Endothelial cell of umbilical vein (primary cell): ENCODE results near the gene OR10Z1. TPM values are rescaled to one million over a fixed set of nuclear protein-coding genes. Genes with fewer than 3 reads are reported as not detected.

ENCODE experiments used
- BruUV-seq: library from RNA; stranded (reverse); fragments of 400-500 nt; replicated peaks from 2 replicates; lab custom pipeline; 2021; lab: Mats Ljungman, UMichigan
- CTCF ChIA-PET: fragments of 300-600, 350-600 bp; sonication (Branson Sonifier 250); formaldehyde crosslinking; loops from one replicate; lab custom pipeline; 2021; ENCODE audit warnings: antibody characterized with exemption, inconsistent platforms; lab: Charles Lee
- POLR2A ChIA-PET: fragments of 300-600, 350-600 bp; sonication (Branson Sonifier 250); formaldehyde crosslinking; loops from one replicate; lab custom pipeline; 2021; ENCODE audit warnings: antibody characterized with exemption, inconsistent platforms; lab: Charles Lee
- DNase-seq: peaks from one replicate; pipeline ENCODE4 v3.0.0-alpha.2; 2011; ENCODE audit warnings: low read depth, low spot score
- FAIRE-seq: peaks from 2 replicates; lab custom pipeline; 2011; peaks lifted over from hg19 to GRCh38; lab: Jason Lieb, UNC
- H2AFZ ChIP-seq: 2 replicates; pipeline ENCODE4 v1.6.0; 2012; ENCODE audit warnings: low read depth, low read length, control low read depth, inconsistent platforms
- H3K27ac ChIP-seq: 2 replicates; pipeline ENCODE4 v1.5.1; 2011; ENCODE audit warnings: low read depth, mild to moderate bottlenecking, control low read depth, low read length, moderate library complexity; ENCODE audit not compliant: insufficient read depth
- H3K27me3 ChIP-seq, 2 experiments: 2 replicates each; pipeline versions ENCODE4 v1.6.0 to v1.6.1; 2011; ENCODE audit warnings: low read length in 2 of 2, mixed read lengths in 1 of 2; ENCODE audit not compliant: control insufficient read depth in 2 of 2, insufficient read depth in 2 of 2
- H3K36me3 ChIP-seq, 2 experiments: 2 replicates in 1 of 2; 3 replicates in 1 of 2; pipeline ENCODE4 v1.5.1; 2011; ENCODE audit warnings: low read length in 2 of 2, mild to moderate bottlenecking in 1 of 2, moderate library complexity in 1 of 2; ENCODE audit not compliant: control insufficient read depth in 2 of 2, insufficient read depth in 2 of 2; ENCODE audit errors: extremely low read depth in 1 of 2
- H3K4me1 ChIP-seq: 3 replicates; pipeline ENCODE4 v1.5.1; 2011; ENCODE audit warnings: mild to moderate bottlenecking, low read length; ENCODE audit not compliant: control insufficient read depth, insufficient read depth; ENCODE audit errors: extremely low read depth
- H3K4me2 ChIP-seq: 2 replicates; pipeline ENCODE4 v1.6.1; 2011; ENCODE audit warnings: low read length, control low read depth, mixed read lengths; ENCODE audit not compliant: insufficient read depth
- H3K4me3 ChIP-seq, 3 experiments: fragments of 200-600 bp in 1 of 3; sonication (generic), shearing (Covaris generic) in 1 of 3; replicated peaks in 1 of 3; 2 replicates each; pipeline ENCODE4 v1.5.1; 2011 to 2016; ENCODE audit warnings: control low read depth in 3 of 3, low read length in 3 of 3, mild to moderate bottlenecking in 2 of 3, inconsistent platforms in 1 of 3, low read depth in 1 of 3, moderate library complexity in 1 of 3; ENCODE audit not compliant: insufficient read depth in 1 of 3
- H3K79me2 ChIP-seq: 2 replicates; pipeline ENCODE4 v1.6.0; 2012; ENCODE audit warnings: low read length, inconsistent platforms; ENCODE audit not compliant: control insufficient read depth, insufficient read depth
- H3K9ac ChIP-seq: replicated peaks from 2 replicates; pipeline ENCODE3; 2011; ENCODE audit warnings: low read length, control low read depth; ENCODE audit not compliant: insufficient read depth; ENCODE audit errors: extremely low read depth
- H3K9me1 ChIP-seq: replicated peaks from 3 replicates; pipeline ENCODE4 v1.6.0; 2011; ENCODE audit warnings: mild to moderate bottlenecking, low read length; ENCODE audit not compliant: control insufficient read depth, insufficient read depth; ENCODE audit errors: extremely low read depth
- H3K9me3 ChIP-seq: replicated peaks from 2 replicates; pipeline ENCODE4 v1.5.1; 2012; ENCODE audit warnings: low read length, inconsistent platforms; ENCODE audit not compliant: control insufficient read depth, insufficient read depth
- H4K20me1 ChIP-seq: replicated peaks from 2 replicates; pipeline ENCODE3; 2011; ENCODE audit warnings: mild to moderate bottlenecking, low read length; ENCODE audit not compliant: control insufficient read depth, insufficient read depth; ENCODE audit errors: extremely low read depth
- CTCF ChIP-seq, 2 donors: IDR thresholded peaks; 1 replicate in 1 of 2; 2 replicates in 1 of 2; pipeline ENCODE4 v1.5.1; 2011; ENCODE audit warnings: low read length in 2 of 2, mild to moderate bottlenecking in 2 of 2, moderate library complexity in 2 of 2, control low read depth in 1 of 2, inconsistent platforms in 1 of 2, low read depth in 1 of 2; ENCODE audit not compliant: insufficient read depth in 1 of 2; ENCODE audit errors: extremely low read depth in 1 of 2
- EZH2 ChIP-seq: IDR thresholded peaks from 2 replicates; pipeline ENCODE4 v1.6.1; 2012; ENCODE audit warnings: borderline replicate concordance, low read depth, mild to moderate bottlenecking, moderate library complexity, low read length, inconsistent platforms; ENCODE audit not compliant: severe bottlenecking
- FOS ChIP-seq: IDR thresholded peaks from 2 replicates; pipeline ENCODE4 v1.6.1; 2011; ENCODE audit warnings: mild to moderate bottlenecking, low read length, moderate library complexity, borderline replicate concordance; ENCODE audit not compliant: insufficient read depth
- GATA2 ChIP-seq: IDR thresholded peaks from 2 replicates; pipeline ENCODE4 v1.7.0; 2011; ENCODE audit warnings: low read depth, mild to moderate bottlenecking, moderate library complexity, mixed read lengths, low read length; ENCODE audit not compliant: insufficient read length, insufficient read depth
- JUN ChIP-seq: IDR thresholded peaks from 2 replicates; pipeline ENCODE4 v1.6.1; 2011; ENCODE audit warnings: borderline replicate concordance, low read depth; ENCODE audit not compliant: insufficient read length, insufficient read depth
- MAX ChIP-seq: IDR thresholded peaks from 2 replicates; pipeline ENCODE4 v1.6.1; 2011; ENCODE audit not compliant: insufficient read depth, insufficient read length
- MYC ChIP-seq: IDR thresholded peaks from one replicate; pipeline ENCODE4 v1.6.1; 2011; ENCODE audit warnings: mild to moderate bottlenecking, low read depth, low read length
- POLR2A ChIP-seq: IDR thresholded peaks from 2 replicates; pipeline ENCODE4 v1.6.1; 2012; ENCODE audit warnings: low read depth, mild to moderate bottlenecking, control low read depth, low read length
- POLR2AphosphoS5 ChIP-seq: IDR thresholded peaks from 2 replicates; pipeline ENCODE4 v1.6.1; 2012; ENCODE audit warnings: low read depth, mild to moderate bottlenecking, control low read depth, low read length, moderate library complexity; ENCODE audit not compliant: insufficient read depth
- dilution Hi-C: fragments of 300-500 bp; cut with MboI; formaldehyde crosslinking; loops from one replicate; pipeline ENCODE4 v1.15.0; 2019; ENCODE audit warnings: low sequenced_read_pairs; ENCODE audit not compliant: extremely low pct_ligation_motif_present
- intact Hi-C: fragments of 100-400 bp; cut with micrococcal nuclease; formaldehyde crosslinking; loops from one replicate; pipeline ENCODE4 v1.10.0; 2022
- polyA plus RNA-seq, 4 experiments: library from polyadenylated mRNA; depleted of rRNA in 3 of 4; stranded (reverse) in 3 of 4; unstranded in 1 of 4; fragments of >200 nt; gene quantifications; 2 replicates each; pipeline versions ENCODE4 v1.2.1 to v1.2.3, GENCODE V29; 2011 to 2012; ENCODE audit warnings: missing spikeins in 1 of 4
- total RNA-seq: library from RNA; stranded (reverse); gene quantifications from 2 replicates; pipeline ENCODE4 v1.2.3, GENCODE V29; 2021

The OR10Z1 gene
- total and polyA plus RNA-seq, 2 donors (not counting 3 experiments of a cell fraction or from before 2014, with no cell fraction given), result not detected

DNA sequence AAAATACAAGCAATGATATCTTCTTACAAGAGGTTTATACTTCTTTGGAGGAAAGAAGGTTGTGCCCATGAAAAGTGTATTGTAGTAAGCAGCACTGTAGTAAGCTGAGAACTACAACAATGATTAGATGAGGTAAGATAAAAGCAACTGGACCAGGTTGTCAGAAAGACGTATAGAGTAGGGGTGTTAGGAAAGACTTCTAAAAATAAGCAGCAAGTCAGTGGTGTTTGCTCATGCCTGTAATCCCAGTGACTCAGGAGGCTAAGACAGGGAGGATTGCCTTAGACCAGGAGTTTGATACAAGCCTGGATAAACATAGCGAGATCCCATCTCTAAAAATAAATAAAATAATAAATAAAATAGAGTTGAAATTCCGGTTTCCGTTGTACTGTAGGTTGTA is 21.1 kb upstream of the OR10Z1 start:
- Histone ChIP-seq H3K9me1 (no peaks in the 10 kb centered on the region), H3K9me3 (no peaks in the 10 kb centered on the region), H4K20me1 (no peaks in the 10 kb centered on the region), H3K4me3 (no peak overlapping the region), H3K27ac (no peak overlapping the region), H3K27me3 (no peaks in the 10 kb centered on the region), H3K4me1 (no peaks in the 10 kb centered on the region), H3K36me3 (no peaks in the 10 kb centered on the region), H3K9ac (no peak overlapping the region), H3K4me2 (no peak overlapping the region), H2AFZ (no peak overlapping the region), H3K79me2 (no peaks in the 10 kb centered on the region)
- dilution Hi-C loops, result no loop called here
- DNase-seq, result no peak
- POLR2A ChIA-PET, result no interaction called here
- CTCF ChIA-PET, result no interaction called here
- no peak for FAIRE-seq
- TF ChIP-seq MYC (no peak), POLR2AphosphoS5 (no peak), JUN (no peak), GATA2 (no peak), MAX (no peak), POLR2A (no peak), FOS (no peak), CTCF (IDR thresholded peaks at IDR 0.05; ENCODE audit: extremely low read depth in 1 of 2, insufficient read depth in 1 of 2, low read depth in 1 of 2, low read length in 2 of 2) (no peak), EZH2 (no peak)
- no TSS peak for BruUV-seq
- intact Hi-C loops, result no loop called here
